Fibroblast of peridontal ligament (primary cell): ENCODE data around the gene CWC15.
"Not testable (repeated sequence)": the region's sequence is repeated elsewhere in the genome, so short reads cannot be mapped to it uniquely, and the experiment has no call there.

Experiments
- DNase-seq: peaks from one replicate; pipeline ENCODE4 v3.0.0-alpha.2; 2010; ENCODE audit errors: extremely low read depth

CWC15 gene

DNA sequence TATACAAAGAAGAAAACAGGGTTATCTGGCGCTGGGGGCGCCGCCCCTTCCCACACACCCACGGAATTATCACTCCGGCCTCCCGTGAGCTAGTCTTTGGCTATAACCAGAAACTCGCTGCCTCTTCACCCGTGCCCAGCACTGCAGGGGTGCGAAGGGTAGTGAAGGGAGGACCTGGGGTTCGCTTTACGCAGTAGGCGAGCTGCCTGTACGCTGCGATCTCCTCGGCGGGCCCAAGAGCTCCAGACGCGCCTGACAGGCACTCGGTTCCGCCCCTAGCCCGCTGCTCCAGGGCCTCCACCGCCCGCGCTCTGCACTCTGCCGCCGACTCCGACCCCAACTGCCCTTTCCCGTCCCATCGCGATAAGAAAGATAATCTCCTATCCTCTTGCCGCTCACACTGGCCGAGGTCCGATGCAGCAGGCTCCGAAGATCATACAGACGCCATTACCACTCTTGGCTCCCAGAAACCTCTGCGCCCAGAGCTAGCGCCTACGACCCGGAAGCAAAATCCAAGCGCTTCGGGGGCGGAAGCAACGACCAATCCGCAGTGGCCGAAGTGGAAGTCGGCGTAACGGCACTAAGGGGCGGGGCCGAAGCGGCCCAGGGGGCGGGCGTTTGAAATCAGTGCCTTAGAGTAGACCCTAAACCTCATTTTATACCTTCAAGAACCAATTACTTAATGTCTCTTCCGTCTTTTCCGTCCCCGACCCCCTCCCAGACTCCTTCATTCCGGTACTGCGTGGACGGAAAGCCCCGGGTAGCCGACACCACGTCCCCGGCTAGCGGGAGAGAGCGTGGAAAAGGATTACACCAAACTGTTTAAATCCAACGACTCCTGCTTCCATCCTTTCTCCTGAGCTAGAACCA lies at the start of gene CWC15, which contains the start of gene KDM4D:
CWC15 (minus strand) TSS at position 458 of the 870 bp plus-strand sequence. CDS start 1,371 bp downstream, outside the sequence.
KDM4D (plus strand) TSS at position 611 of the 870 bp plus-strand sequence. CDS start 23,664 bp downstream, outside the sequence.
- DNase-seq: peak; percentile 90

DNA sequence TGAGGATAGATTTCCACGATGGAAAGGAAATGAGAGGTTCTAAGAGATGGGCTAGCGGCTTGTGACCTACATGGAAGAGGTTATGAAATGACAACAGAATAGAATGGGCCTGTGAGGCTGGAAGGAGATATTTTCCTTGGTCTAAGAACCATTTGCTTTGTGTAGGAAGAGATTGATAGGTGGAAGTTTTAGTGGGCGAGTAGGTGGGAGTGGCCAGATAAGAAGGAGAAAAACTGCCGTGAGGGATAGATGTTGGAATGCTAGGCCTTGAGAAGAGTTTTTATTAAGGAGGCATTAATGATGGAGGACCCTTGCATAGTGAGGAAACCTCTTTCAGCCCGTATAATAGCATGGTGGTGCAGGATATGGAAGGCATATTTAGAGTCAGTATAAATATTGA lies 48.1 kb upstream of the CWC15 start:
- DNase-seq: not testable (repeated sequence)

DNA sequence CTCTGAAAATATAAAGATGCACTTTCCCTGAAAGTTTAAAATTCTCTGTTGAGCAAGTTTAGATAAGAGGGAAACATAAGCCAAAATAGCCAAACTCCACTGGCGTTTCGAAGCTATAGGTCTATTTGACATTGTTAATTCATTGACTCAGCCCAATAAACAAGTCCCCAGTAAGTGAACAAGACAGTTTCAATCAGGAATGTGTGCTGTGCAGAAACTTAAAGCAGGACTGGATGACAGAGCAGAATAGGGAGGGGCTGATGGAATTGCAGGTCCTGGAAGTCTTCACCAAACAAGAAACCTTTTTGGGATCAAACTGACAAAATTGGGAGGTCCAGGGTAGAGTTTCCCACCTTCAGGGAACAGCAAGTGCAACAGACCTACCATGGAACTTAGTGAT lies 42.8 kb upstream of the CWC15 start:
- DNase-seq: no peak

DNA sequence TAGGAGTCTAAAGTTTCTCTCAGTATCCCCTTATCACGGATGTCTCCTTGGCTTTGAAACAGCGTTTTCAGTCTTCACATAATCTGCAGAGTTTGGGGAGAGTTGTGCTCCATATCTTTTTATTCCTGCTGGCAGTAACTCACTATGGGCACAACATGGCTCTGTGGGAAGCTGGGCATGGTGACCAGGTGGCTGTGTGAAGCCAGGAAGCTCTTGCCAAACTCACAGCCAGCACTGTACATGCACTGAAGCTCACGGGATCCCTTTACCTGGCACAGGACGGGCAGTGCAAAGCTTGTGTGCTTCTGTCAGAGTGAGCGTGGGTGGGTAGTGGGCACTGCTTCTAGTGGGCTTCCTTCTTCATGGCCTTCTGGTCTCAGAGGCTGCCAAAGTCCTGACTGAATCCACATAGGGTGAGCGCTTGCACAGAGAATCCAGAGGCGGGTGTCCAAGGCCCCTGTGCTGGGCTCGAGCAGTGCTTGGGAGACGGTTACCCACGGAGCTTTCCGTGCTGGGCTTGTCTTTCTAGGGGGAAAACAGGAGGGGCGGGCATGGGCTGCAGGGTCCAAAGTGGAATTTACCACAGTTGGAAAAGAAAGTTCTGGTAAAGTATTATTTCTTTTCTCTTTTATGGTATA lies 40.9 kb upstream of the CWC15 start:
- DNase-seq: no peak

DNA sequence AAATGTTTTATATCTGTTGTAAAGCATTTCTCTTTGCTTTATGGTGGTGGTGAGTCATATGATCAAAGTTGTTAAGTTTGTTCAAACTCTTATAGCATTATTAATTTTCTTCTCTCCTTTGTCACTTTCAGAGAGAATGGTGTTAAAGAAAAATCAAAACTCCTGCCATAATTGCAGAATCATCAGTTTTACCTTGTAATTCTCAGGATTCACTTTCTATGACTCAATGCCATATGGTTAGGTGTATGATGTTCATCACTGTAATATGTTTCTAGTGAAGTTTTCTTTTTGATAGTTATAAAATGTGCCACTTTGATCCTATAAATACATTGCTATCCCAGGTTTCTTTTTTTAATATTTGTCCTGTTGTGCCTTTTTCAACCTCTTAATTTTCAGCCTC lies 38.0 kb upstream of the CWC15 start:
- no peak for DNase-seq

DNA sequence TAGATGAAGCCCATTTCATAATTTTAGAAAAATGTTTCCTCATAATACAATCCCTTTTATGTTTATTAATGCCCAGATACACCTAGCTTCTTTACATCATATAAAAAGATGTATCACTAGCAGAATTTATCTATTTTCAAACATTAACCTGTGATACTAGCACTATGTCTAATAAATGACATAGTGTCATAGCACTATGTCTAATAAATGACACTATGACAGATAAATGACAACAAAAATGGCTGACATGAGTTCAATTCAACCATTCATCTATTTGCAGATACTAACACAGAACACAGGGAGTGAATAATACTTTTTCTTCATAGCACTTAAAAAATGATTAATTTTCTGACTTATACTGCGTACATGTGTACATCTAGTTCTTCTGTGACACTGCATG lies 32.3 kb upstream of the CWC15 start:
- no peak for DNase-seq

DNA sequence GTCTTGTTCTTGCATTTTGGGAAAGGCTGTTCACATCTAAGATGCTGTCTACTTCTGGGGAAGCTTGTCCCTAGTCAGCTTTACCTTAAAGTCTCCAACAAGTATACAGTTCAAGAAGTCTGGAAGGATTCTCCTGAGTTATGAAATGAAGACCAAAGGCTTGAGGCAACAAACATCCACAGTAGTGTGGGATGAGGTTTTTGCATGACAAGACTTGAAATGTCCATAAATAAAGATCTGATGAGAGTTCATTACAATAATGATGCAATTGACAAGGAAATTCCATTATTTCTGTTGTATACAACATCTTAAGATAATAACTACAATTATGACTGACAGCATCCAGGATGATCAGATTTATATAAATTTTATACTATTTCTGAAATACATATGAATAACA lies 30.4 kb upstream of the CWC15 start:
- DNase-seq: no peak

DNA sequence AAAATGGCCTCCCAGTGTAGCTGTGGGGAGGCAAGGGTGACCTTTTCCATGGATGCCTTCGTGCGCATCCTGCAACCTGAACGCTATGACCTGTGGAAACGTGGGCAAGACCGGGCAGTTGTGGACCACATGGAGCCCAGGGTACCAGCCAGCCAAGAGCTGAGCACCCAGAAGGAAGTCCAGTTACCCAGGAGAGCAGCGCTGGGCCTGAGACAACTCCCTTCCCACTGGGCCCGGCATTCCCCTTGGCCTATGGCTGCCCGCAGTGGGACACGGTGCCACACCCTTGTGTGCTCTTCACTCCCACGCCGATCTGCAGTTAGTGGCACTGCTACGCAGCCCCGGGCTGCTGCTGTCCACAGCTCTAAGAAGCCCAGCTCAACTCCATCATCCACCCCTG lies 24.9 kb upstream of the CWC15 start:
- no peak for DNase-seq

DNA sequence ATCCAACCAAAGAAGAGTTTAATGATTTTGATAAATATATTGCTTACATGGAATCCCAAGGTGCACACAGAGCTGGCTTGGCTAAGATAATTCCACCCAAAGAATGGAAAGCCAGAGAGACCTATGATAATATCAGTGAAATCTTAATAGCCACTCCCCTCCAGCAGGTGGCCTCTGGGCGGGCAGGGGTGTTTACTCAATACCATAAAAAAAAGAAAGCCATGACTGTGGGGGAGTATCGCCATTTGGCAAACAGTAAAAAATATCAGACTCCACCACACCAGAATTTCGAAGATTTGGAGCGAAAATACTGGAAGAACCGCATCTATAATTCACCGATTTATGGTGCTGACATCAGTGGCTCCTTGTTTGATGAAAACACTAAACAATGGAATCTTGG lies 24.1 kb upstream of the CWC15 start:
- DNase-seq: no peak

DNA sequence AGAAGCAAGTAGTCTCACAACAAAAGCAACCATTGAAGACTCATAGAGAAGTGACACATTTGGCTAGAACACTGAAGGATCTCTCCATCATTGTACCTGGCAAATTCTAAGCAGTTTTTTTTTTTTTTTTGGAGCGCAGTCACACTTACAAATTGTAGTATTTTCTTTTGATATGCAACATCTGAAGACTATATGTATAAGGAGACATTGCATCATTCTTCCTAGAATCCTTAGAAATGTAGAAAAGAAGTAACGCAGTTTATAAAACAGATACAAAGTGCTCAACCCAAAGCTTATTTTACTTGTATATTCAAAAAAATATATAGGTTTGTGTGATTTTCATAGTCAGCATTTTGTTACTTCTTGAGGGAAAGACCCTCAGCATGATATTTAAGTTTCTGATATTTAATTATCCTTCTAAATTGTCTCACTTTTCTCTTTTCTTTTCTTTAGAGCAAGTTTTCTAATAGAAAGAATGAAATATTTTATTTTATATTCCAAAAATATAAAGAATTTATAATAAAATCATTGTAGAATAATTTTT lies 20.1 kb upstream of the CWC15 start:
- no peak for DNase-seq

DNA sequence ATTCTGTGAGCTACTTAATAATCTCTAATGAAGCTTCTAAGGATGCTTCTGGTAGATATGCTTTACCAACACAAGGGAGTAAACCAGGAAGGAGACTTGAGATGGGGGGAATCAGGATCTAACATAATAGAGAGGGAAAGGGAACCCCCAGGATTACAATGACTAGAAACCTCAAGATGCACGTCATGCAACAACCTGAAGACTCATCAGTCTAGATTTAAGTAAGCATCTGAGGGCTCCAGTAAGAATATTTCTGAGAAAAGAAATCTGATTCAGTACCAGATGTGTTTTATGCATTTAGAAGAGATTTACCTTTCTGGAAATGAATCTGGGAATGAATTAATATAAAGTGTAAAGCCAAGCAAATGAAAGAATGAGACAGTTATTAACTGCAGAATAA lies 15.4 kb upstream of the CWC15 start:
- no peak for DNase-seq

DNA sequence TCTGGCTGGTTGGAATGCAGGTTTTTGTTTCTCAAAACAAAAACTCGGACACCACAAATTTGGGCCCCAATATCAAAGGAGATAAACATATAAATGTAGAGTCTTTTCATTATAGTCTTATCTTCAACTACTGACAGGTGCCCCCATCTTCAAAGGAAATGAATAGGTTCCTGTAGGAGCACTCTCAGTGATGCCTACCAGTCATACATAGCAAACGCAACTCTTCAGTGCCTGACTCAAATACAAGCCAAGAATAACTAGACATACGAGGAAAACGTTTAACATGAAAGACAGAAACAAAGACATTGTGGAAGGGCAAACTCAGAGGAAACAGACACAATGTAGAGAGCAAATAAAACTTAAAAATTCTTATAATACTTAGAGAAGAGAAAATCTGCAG lies 14.0 kb upstream of the CWC15 start:
- DNase-seq: no peak

DNA sequence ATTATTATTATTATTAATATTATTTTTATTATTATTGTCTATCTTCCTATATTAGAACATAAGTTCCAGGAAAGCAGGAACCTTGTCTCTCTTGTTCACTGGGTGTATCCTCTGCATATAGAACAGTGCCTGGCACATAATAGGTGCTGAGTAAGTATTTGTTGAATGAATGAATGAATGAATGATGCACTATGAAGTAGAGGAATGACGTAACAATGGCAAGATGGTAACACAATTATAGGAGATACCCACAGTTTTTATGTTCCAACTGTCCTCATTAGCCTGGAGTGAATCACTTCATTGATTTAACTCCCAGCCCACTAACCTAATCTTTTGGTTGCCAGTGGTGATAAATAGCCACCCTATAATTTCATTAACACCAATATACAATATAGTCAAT lies 2.2 kb upstream of the CWC15 start:
- no peak for DNase-seq

DNA sequence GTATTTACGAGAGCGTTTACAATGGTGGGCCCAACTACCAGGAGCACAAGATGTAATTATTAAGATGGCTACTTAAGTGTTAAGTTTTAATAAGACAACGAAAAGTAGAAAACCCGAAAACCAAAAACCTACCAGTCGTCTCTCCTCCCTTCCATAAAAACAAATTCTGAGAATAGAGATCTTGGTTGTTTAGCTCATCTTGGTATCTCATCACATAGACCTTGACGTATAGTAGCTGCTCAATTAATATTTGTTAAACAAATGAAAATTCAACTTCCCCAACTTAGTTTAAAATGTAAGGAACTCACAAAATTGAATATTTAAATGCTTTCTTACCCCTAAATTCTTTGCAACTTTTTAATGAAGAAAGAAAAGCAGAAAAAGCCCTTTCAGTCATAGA lies 822 bp upstream of the CWC15 start:
- DNase-seq: peak; percentile 2

DNA sequence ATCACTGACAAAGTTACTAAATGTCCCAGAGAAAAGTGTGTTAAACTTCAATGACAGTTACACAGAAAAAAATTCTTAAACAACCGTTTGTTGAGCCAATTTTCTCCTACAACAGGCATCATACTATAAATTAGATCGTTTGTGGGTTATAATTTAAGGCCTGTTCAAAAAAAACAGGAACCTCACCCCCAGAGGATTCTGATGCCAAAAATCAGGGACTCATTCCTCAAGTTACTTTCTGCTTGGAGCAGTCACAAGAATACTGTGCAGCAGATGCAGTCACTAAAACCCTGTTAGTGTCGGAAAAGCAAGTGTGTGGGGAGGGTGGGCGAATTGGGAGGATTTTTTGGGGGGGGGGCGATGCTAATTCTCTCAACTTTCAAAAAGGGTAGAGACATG lies 657 bp downstream of the CWC15 start:
- DNase-seq: no peak

DNA sequence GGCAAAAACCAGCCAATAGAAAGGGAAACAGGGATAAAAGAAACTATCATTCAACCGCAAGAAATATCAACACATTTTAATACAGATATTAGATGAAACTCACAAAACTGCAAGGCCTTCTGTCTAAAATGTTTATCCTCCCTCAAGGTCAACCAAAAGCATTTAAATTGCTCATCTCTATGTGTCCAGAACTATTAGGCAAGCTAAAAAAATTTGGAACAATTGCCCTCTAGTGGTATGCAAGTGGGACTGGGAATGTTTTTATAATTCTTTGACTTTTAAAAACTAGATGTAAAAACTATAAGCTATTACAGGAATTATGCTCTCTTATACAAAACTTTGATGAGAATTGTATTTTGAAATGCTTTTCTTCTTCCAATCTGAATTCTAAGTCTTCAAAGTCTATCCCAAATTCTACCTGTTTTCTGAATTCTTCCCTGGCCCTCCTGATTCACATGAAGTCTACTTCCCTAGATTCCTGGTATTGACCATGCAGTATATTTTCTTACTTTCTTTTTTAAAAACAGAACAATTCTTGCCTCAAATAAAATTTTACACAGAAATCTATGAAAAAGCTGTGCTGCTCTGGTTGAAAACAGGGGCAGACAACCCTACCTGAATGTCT lies 4.9 kb downstream of the CWC15 start:
- DNase-seq: peak; percentile 80

DNA sequence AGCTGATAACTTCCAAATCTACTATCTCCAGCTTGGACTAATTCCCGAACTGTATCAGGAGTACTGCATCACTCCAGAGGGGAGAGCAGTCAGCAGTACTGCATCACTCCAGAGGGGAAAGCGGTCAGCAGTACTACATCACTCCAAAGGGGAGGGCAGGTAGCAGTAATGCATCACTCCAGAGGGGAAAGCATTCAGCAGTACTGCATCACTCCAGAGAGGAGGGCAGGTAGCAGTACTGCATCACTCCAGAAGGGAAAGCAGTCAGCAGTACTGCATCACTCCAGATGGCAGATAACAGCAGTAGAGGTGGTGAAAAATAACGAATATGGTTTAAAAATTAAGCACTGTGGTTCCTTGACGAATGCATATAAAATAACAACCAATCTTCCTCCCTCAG lies 8.4 kb downstream of the CWC15 start:
- DNase-seq: no peak

DNA sequence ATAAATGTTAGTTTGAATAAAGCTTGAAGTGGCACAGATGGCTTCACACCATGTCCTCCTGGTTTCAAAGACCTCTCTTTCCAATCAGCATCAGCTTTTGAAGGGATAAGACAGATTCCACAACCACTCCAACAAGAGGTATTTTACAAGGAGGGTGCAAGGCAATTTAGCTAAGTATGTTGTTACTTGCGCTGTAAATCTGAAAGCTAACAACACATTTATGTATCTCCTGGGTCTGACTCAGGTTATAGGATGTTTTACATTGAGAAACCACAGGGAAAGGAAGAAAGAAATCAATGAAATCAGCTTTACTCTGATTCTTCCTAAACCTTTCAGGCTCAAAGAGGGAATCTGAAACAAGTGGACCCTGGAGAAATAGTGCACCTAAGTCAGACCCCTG lies 12.1 kb downstream of the CWC15 start:
- no peak for DNase-seq

DNA sequence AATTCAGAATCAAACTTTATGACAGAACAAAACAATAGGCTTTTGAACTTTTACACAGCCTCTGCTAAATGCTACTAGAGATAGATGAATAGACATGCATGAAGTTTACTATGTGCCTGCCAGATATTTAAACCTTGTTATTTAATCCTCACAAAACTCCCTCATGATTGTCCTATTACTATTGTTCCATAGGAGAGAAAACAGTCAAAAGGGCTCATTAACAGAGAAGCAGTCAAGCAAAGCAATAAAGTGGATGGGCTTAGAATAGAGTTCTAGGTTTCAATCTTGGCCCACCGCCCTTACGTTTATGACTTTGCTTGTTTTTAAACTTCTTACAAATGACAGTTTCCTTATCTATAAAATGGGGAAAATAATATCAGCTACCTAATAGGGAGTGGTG lies 12.9 kb downstream of the CWC15 start:
- no peak for DNase-seq

DNA sequence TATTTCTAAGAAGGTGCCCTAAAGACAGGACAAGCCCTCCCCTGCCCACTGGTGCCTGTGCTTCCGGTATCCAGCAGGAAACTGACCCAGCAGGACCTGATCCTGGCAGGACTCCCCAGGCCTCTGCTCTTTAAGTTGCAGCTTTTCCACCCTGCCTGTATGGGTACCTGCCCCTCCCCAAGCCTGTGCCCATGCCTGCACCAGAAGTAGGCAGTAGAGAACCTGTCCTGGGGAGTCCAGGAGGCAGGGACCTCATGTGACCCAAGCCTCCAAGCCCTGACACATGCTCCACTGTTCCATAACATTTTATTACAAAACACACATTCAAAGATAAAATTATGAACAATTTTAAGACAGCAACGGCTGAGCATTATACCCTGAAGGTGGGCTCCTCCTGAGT lies 14.2 kb downstream of the CWC15 start:
- no peak for DNase-seq

DNA sequence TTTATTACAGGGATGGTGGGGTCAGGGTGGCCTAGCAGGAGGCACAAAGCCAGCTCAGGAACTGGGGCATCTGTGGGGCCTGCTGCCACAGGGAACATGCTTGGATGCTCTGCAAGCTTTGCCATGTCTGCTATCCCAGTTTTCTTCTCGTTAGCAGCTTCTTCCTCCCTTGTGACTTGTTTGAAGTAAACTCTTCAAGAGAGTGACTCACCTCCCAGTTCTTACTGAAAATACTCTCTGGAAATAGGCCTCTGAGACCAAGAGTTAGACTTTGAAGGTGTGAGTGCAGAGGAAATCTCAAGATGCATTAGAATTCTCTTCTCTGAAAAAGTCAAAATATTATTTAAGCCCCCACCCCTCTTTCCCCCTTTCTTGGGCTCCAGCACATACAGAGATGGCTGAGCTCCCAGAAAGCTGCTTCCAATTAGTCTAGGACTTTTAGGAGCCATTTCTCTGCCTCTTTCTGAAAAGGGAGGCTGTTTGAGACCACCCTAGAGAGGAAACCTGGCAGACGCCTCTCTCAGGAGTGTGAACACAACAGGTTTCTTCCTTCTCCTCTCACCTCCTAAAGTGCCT lies 15.1 kb downstream of the CWC15 start:
- DNase-seq: peak; percentile 78

DNA sequence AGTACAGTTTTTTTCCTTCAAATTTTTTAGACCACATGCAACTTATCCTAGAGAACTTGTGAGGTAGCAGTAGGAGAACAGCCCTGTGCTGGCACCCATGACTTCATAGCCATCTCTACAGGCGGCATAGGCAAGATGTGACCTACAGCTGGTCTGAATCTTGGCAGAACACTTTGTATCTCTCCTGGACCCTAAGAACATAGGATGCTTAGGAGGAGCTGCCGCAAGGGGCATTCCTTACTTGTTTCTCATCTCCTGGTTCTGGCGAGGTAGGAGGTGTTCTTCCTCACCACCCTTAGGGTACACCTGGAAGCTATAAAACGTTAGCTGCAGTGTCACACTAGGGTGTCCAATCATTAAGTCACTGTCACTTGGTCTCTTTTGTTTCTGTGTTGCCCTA lies 16.4 kb downstream of the CWC15 start:
- DNase-seq: no peak
